Measurements from ENCODE around the gene CNOT11. TPM values are rescaled to one million over a fixed set of nuclear protein-coding genes. Genes with fewer than 3 reads are reported as not detected.

Gene CNOT11
- total RNA-seq, 1 donor from 2014 or later = 10.8 TPM

DNA sequence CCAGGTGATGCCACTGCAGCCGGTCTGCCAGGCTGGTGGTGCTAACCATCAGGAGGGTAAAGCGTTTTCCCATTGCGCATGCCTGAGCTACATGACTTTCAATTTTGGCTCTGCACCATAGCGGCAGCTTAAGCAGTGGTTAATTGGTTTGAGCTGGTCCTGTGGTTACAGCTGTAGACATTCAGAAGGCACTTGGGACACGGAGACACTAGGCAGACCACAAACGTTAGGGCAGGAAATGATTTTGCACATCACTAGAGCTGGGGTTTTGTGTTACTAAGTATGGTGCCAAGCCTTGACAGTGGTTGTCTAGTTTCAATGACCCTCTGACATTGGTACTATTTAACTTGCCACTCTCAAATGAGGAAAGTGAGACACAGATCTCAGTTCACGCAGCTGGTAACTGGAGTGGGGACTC is 28.9 kb upstream of the CNOT11 start:
- Histone ChIP-seq H3K27me3 (ENCODE audit: control insufficient read depth, insufficient read depth, low read length) (no peaks in the 10 kb centered on the region), H3K4me3 (ENCODE audit: low read depth, low read length) (no peak overlapping the region), H3K36me3 (ENCODE audit: control insufficient read depth, insufficient read depth, low read length) (no peaks in the 10 kb centered on the region)
- no peak for TF ChIP-seq CTCF (IDR thresholded peaks at IDR 0.05; ENCODE audit: insufficient read depth, low read length, severe bottlenecking)
- FAIRE-seq = no peak
- no peak for DNase-seq (ENCODE audit: low read depth)

DNA sequence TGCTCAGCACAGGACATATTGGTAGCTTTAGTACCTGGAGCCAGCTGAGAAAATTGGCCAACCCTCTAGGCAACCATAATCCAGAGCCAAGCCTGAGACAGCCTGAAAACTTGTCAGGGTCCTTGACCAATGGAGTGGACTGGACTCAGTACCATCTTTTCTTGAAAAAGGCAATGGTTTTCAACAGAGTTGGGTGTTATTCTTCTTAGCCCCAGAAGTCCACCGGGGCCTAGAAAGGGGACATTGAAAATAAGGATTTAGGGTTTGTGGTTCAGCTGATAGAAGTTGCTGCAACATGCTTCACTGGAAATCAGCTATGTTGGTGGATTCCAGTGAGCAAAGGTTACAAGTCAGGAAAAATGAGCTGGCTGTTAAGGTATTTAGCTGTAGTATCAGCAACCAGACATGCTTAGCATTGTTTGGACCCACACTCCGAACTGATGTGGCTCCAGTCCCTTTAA is 22.1 kb upstream of the CNOT11 start:
- FAIRE-seq = no peak
- Histone ChIP-seq H3K27me3 (ENCODE audit: control insufficient read depth, insufficient read depth, low read length) (no peaks in the 10 kb centered on the region), H3K4me3 (ENCODE audit: low read depth, low read length) (no peak overlapping the region), H3K36me3 (ENCODE audit: control insufficient read depth, insufficient read depth, low read length) (no peaks in the 10 kb centered on the region)
- no peak for TF ChIP-seq CTCF (IDR thresholded peaks at IDR 0.05; ENCODE audit: insufficient read depth, low read length, severe bottlenecking)
- peak; percentile 43 for DNase-seq (ENCODE audit: low read depth)

GRCh38 chr2:101231240-101231639 is 21.4 kb upstream of the CNOT11 start:
- no peak overlapping the region for H3K4me3 ChIP-seq (ENCODE audit: low read depth, low read length)
- no peak for TF ChIP-seq CTCF (IDR thresholded peaks at IDR 0.05; ENCODE audit: insufficient read depth, low read length, severe bottlenecking)
- FAIRE-seq (no peak), DNase-seq (ENCODE audit: low read depth) (no peak)
- H3K36me3 ChIP-seq (ENCODE audit: control insufficient read depth, insufficient read depth, low read length) = no peaks in the 10 kb centered on the region
- H3K27me3 ChIP-seq (ENCODE audit: control insufficient read depth, insufficient read depth, low read length) = no peaks in the 10 kb centered on the region

- no peak for FAIRE-seq
- Histone ChIP-seq H3K27me3 (ENCODE audit: control insufficient read depth, insufficient read depth, low read length) (no peaks in the 10 kb centered on the region), H3K36me3 (ENCODE audit: control insufficient read depth, insufficient read depth, low read length) (no peaks in the 10 kb centered on the region), H3K4me3 (ENCODE audit: low read depth, low read length) (no peak overlapping the region)
- no peak for DNase-seq (ENCODE audit: low read depth)
- TF ChIP-seq CTCF (IDR thresholded peaks at IDR 0.05; ENCODE audit: insufficient read depth, low read length, severe bottlenecking) = no peak
These were observed 20.6 kb upstream of the CNOT11 start for GRCh38 chr2:101231937-101232730.

DNA sequence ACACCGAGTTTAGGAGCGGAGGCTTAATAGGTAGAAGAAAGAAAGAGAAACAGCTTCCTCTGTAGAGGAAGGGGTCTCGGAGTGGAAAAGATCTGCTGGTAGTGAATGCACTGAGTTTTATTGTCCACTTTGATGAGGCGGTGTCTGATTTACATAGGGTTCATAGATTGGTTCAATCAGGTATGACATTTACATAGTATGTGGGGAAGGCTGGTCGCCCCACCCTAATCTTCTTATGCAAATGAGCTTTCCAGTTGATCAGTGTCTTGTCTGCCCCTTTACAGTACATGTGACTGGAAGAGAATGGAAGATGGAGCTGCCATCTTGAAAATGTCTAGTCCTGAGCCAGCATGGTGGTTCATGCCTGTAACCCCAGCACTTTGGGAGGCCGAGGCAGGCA is 19.9 kb upstream of the CNOT11 start:
- Histone ChIP-seq H3K4me3 (ENCODE audit: low read depth, low read length) (no peak overlapping the region), H3K36me3 (ENCODE audit: control insufficient read depth, insufficient read depth, low read length) (no peaks in the 10 kb centered on the region), H3K27me3 (ENCODE audit: control insufficient read depth, insufficient read depth, low read length) (no peaks in the 10 kb centered on the region)
- no peak for DNase-seq (ENCODE audit: low read depth)
- no peak for FAIRE-seq
- no peak for TF ChIP-seq CTCF (IDR thresholded peaks at IDR 0.05; ENCODE audit: insufficient read depth, low read length, severe bottlenecking)

Data from bronchial epithelial cell (primary cell).